ELF-1 (cell line): ENCODE measurements around the gene ABCB1.
A peak's percentile ranks its signal among the peaks of the same experiment; 100 is the strongest.
"Not testable (repeated sequence)": the region's sequence is repeated elsewhere in the genome, so short reads cannot be mapped to it uniquely, and the experiment has no call there.

Experiments used
- DNase-seq: peaks from one replicate; pipeline ENCODE4 v3.0.0-alpha.2; 2016; ENCODE audit warnings: low read depth, low spot score

ABCB1 gene

GRCh38 chr7:87473986-87474385 is 126.7 kb downstream of the ABCB1 start:
- DNase-seq = no peak

GRCh38 chr7:87473192-87473591 is 127.5 kb downstream of the ABCB1 start:
- DNase-seq = no peak

GRCh38 chr7:87471473-87471872 is 129.2 kb downstream of the ABCB1 start:
- no peak for DNase-seq

- not testable (repeated sequence) for DNase-seq
Measured at GRCh38 chr7:87469204-87469603, 131.5 kb downstream of the ABCB1 start.

GRCh38 chr7:87465534-87465880 is 135.2 kb downstream of the ABCB1 start:
- not testable (repeated sequence) for DNase-seq

- DNase-seq = peak; percentile 89
Measured at GRCh38 chr7:87464830-87465533, 135.7 kb downstream of the ABCB1 start.

GRCh38 chr7:87463982-87464381 is 136.7 kb downstream of the ABCB1 start:
- DNase-seq = no peak

- DNase-seq = not testable (repeated sequence)
Measured at GRCh38 chr7:87460444-87460843, 140.2 kb downstream of the ABCB1 start.

GRCh38 chr7:87459941-87460340 is 140.7 kb downstream of the ABCB1 start:
- no peak for DNase-seq

- no peak for DNase-seq
Measured at GRCh38 chr7:87458148-87458547, 142.5 kb downstream of the ABCB1 start.

- DNase-seq = peak; percentile 32
Measured at GRCh38 chr7:87456247-87456646, 144.4 kb downstream of the ABCB1 start.
